K562 (cell line): Measurements from ENCODE around the gene HPSE2. TPM values are rescaled to one million over a fixed set of nuclear protein-coding genes. Genes with fewer than 3 reads are reported as not detected.
A peak's percentile ranks its signal among the peaks of the same experiment; 100 is the strongest.

ENCODE experiments used
- BRF1 ChIP-seq: IDR thresholded peaks from 3 replicates; pipeline ENCODE4 v1.6.1; 2011; ENCODE audit warnings: borderline replicate concordance, mild to moderate bottlenecking; ENCODE audit not compliant: insufficient read length; ENCODE audit errors: extremely low read depth
- CREB3L1 ChIP-seq: fragments of 450-650 bp; IDR thresholded peaks from 2 replicates; pipeline ENCODE4 v1.6.1; 2014; ENCODE audit warnings: low read depth, mild to moderate bottlenecking, moderate library complexity, borderline replicate concordance
- ETV5 ChIP-seq: sonication (generic); formaldehyde crosslinking; IDR thresholded peaks from 2 replicates; pipeline ENCODE4 v1.4.0; 2020; ENCODE audit warnings: low read depth, mild to moderate bottlenecking, missing genetic modification reagents
- FOSL1 ChIP-seq: fragments of 200-800 bp; sonication (Bioruptor generic); conservative IDR thresholded peaks from 2 replicates; pipeline ENCODE4 v1.6.1; 2016; ENCODE audit warnings: missing genetic modification characterization, missing compliant biosample characterization
- HDAC3 ChIP-seq: fragments of 450-650 bp; IDR thresholded peaks from 2 replicates; pipeline ENCODE4 v1.6.1; 2018; ENCODE audit warnings: borderline replicate concordance, mild to moderate bottlenecking, moderate library complexity; ENCODE audit not compliant: partially characterized antibody
- HNRNPUL1 ChIP-seq: fragments of 200-400 bp; formaldehyde crosslinking; IDR thresholded peaks from 2 replicates; pipeline ENCODE4 v1.6.1; 2017; ENCODE audit warnings: low read length
- HSF4 ChIP-seq: fragments of 250-450 bp; sonication (Bioruptor Pico); IDR thresholded peaks from 2 replicates; pipeline ENCODE4 v2.1.2; 2022; ENCODE audit warnings: mild to moderate bottlenecking, moderate library complexity, borderline replicate concordance
- KLF13 ChIP-seq: fragments of 450-650 bp; IDR thresholded peaks from 2 replicates; pipeline ENCODE4 v1.6.1; 2016; ENCODE audit warnings: missing genetic modification characterization, low read depth, mild to moderate bottlenecking, missing compliant biosample characterization, moderate library complexity, borderline replicate concordance
- PCBP1 ChIP-seq: fragments of 200-400 bp; formaldehyde crosslinking; IDR thresholded peaks from 2 replicates; pipeline ENCODE4 v1.6.1; 2018; ENCODE audit warnings: mild to moderate bottlenecking, low read depth, low read length; ENCODE audit not compliant: poor library complexity, severe bottlenecking
- SMARCC2 ChIP-seq: fragments of 450-650 bp; IDR thresholded peaks from 2 replicates; pipeline ENCODE4 v1.6.1; 2017; ENCODE audit warnings: antibody characterized with exemption, moderate library complexity, mild to moderate bottlenecking, low read depth
- TAF15 ChIP-seq: fragments of 200-400 bp; formaldehyde crosslinking; IDR thresholded peaks from 2 replicates; pipeline ENCODE4 v1.6.1; 2017; ENCODE audit warnings: mild to moderate bottlenecking, low read depth, low read length, moderate library complexity
- ZNF134 ChIP-seq: fragments of 250-450 bp; sonication (Bioruptor Pico); conservative IDR thresholded peaks from 2 replicates; pipeline ENCODE4 v1.4.0; 2020
- ZNF146 ChIP-seq: IDR thresholded peaks from one replicate; pipeline ENCODE4 v1.6.1; 2018; ENCODE audit warnings: missing compliant biosample characterization; ENCODE audit not compliant: unreplicated experiment
- ZNF232 ChIP-seq: sonication (generic); formaldehyde crosslinking; IDR thresholded peaks from 2 replicates; pipeline ENCODE4 v1.8.0; 2022; ENCODE audit warnings: mild to moderate bottlenecking, missing genetic modification reagents
- ZNF253 ChIP-seq: fragments of 250-450 bp; sonication (Bioruptor Pico); conservative IDR thresholded peaks from 2 replicates; pipeline ENCODE4 v1.6.1; 2021; ENCODE audit warnings: mild to moderate bottlenecking
- ZNF717 ChIP-seq: fragments of 250-450 bp; sonication (Bioruptor Pico); IDR thresholded peaks from 2 replicates; pipeline ENCODE4 v1.5.0; 2021
- ZNF830 ChIP-seq: fragments of 250-450 bp; sonication (Bioruptor Pico); IDR thresholded peaks from 2 replicates; pipeline ENCODE4 v1.5.0; 2021; ENCODE audit warnings: mild to moderate bottlenecking
- ZSCAN32 ChIP-seq: fragments of 450-650 bp; formaldehyde crosslinking; IDR thresholded peaks from 2 replicates; pipeline ENCODE4 v1.4.0; 2020; ENCODE audit warnings: mild to moderate bottlenecking, moderate library complexity
- polyA plus RNA-seq, 8 experiments: library from polyadenylated mRNA; depleted of rRNA in 4 of 8; stranded (reverse) in 5 of 8; unstranded in 3 of 8; fragments of >200 nt; fragmentation: Nextera tagmentation in 2 of 8; fragmentation: Illumina TruSeq in 1 of 8; extraction: Ambion mirVana in 2 of 8; extraction: Trizol in 1 of 8; gene quantifications; 2 replicates each; pipeline versions ENCODE4 v1.2.1 to v1.2.3, GENCODE V29; 2011 to 2014; ENCODE audit warnings: inconsistent platforms in 1 of 8, missing spikeins in 1 of 8
- total RNA-seq, 7 experiments: library from RNA; depleted of rRNA in 6 of 7; stranded (reverse); fragments of >200 nt in 6 of 7; fragmentation: Illumina TruSeq in 2 of 7; extraction: Trizol in 2 of 7; gene quantifications; 2 replicates each; pipeline versions ENCODE4 v1.2.1 to v1.2.3, GENCODE V29; 2011 to 2021; ENCODE audit warnings: low replicate concordance in 1 of 7
- TF ChIP-seq, protein P1 (sequence below): sonication (generic); formaldehyde crosslinking; IDR thresholded peaks from 2 replicates; pipeline ENCODE4 v1.8.0; 2022; ENCODE audit warnings: missing genetic modification reagents, mild to moderate bottlenecking, borderline replicate concordance
- TF ChIP-seq, protein P2 (sequence below): sonication (generic); formaldehyde crosslinking; IDR thresholded peaks from 2 replicates; pipeline ENCODE4 v1.9.0; 2022; ENCODE audit warnings: mild to moderate bottlenecking, missing genetic modification reagents

The HPSE2 gene
- total and polyA plus RNA-seq, 9 of the 15 experiments (the other 6 are each of a cell fraction or from before 2014, with no cell fraction given): 0.03 to 0.10 (median 0.04) TPM; not detected in 2

DNA sequence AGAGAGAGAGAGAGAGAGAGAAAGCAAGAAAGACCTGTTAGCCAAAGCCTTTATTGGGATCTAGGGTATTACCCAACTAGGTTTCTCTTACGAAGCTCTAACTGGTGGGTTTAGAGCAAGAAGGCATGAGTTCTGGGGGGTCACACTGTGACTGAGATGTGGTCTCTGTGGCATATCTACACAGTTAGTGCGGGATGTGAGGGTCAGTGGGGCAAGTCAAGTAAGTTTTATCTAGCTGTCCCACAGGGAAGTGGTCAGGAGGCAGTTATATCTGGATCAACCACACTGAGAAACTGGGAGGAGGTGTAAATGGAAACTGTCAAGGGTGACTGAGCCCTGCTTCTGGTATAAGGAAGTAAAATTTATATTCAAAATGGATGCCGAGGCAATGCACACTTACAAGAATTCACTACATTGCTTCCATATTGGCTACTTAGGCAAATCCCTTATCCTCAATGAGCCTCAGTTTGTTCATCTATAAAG, 457.3 kb downstream of the HPSE2 start (continued):
- TF ChIP-seq CREB3L1 (no peak), ZNF146 (CRISPR knock-in tag) (no peak), ZNF134 (CRISPR knock-in tag) (no peak), BRF1 (no peak), HNRNPUL1 (no peak), ZSCAN32 (CRISPR knock-in tag) (no peak), KLF13 (tag) (no peak), ZNF717 (no peak), ETV5 (CRISPR knock-in tag) (peak; percentile 55; the same call in 1 of the 2 replicates), HSF4 (CRISPR knock-in tag) (no peak), ZNF830 (CRISPR knock-in tag) (no peak), PCBP1 (no peak), ZNF253 (CRISPR knock-in tag) (no peak), SMARCC2 (peak; percentile 68), FOSL1 (tag) (peak; percentile 65), ZNF232 (CRISPR knock-in tag) (no peak), HDAC3 (peak; percentile 22), TAF15 (no peak)
- TF ChIP-seq, protein P1, sequence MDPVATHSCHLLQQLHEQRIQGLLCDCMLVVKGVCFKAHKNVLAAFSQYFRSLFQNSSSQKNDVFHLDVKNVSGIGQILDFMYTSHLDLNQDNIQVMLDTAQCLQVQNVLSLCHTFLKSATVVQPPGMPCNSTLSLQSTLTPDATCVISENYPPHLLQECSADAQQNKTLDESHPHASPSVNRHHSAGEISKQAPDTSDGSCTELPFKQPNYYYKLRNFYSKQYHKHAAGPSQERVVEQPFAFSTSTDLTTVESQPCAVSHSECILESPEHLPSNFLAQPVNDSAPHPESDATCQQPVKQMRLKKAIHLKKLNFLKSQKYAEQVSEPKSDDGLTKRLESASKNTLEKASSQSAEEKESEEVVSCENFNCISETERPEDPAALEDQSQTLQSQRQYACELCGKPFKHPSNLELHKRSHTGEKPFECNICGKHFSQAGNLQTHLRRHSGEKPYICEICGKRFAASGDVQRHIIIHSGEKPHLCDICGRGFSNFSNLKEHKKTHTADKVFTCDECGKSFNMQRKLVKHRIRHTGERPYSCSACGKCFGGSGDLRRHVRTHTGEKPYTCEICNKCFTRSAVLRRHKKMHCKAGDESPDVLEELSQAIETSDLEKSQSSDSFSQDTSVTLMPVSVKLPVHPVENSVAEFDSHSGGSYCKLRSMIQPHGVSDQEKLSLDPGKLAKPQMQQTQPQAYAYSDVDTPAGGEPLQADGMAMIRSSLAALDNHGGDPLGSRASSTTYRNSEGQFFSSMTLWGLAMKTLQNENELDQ: no peak
- TF ChIP-seq, protein P2, sequence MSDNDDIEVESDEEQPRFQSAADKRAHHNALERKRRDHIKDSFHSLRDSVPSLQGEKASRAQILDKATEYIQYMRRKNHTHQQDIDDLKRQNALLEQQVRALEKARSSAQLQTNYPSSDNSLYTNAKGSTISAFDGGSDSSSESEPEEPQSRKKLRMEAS: no peak
